ENCODE results near the gene WWOX.

Gene WWOX

GRCh38 chr16:78892951-78893733 lies 793.7 kb downstream of the WWOX start:
- no peak for DNase-seq

DNA sequence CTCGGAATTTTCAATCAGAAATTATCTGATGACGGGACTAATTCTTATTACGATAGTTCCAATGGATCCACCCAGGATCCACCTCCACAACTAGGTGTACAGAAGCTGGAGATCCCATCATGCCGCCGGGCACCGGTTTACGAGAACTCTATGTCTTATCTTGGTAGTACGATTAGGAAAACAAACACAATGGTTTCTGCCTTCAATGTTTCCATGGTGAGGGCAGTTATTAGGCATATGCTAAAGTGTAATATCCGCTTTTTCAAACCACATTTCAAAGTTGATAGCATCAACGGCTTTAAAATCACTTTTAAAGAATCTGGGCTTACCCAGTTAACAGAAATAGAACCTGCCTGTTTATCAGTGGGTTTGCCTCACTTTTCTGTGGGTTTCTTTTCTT lies 795.4 kb downstream of the WWOX start:
- DNase-seq = no peak

DNA sequence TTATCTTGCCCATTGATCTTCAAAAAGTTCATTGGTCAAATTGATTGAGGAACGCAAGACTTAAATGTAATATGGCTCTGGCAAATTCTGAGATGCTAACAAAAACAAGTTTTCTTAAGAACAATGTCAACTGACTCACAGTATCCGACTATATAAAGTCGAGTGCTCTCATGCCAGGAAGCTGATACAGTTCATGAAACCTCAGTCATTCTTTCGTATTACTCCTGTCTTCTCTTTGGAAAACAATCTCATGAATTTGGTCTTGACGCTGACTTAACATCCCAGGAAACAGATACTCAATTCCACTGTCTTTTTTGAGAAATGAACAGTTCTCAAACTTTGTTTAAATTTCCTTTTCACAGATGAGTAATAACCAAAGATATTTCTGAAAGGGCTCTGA lies 796.2 kb downstream of the WWOX start:
- no peak for DNase-seq

DNA sequence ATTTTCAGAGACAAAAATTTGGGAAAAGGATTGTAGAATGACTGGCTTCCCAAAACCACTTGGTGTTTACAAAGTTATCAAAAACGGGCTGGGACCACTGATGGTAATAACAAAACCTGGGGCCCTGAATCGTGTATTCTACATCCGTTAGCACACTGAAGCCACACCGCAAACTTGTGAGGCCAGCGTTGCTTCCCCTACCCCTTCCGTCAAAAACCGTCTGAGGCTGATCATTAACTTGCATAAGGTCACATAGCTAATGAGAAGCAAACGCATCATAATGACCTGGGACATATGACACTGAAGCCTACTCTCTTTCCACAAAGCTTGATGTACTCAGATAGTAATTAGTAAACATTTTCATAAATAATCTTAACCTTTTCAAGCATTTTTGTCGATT lies 796.8 kb downstream of the WWOX start:
- DNase-seq = no peak

DNA sequence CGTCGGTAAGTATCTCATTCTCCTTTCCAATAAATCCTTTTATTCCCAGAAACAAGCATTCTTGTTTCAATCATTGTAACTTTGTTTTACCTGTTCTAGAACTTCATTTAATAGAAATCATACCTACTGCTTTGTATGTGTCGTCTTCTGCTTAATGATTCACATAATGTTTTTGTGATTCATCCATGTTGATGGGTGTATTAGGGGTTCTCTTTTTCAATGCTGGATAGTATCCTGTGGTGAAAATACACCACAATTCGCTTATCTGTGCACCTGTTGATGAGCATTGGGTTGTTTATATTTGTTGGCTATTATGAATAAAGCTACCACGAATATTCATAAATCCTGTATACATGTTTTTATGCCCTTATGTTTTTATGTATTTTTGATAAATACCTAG lies 797.8 kb downstream of the WWOX start:
- DNase-seq = no peak

DNA sequence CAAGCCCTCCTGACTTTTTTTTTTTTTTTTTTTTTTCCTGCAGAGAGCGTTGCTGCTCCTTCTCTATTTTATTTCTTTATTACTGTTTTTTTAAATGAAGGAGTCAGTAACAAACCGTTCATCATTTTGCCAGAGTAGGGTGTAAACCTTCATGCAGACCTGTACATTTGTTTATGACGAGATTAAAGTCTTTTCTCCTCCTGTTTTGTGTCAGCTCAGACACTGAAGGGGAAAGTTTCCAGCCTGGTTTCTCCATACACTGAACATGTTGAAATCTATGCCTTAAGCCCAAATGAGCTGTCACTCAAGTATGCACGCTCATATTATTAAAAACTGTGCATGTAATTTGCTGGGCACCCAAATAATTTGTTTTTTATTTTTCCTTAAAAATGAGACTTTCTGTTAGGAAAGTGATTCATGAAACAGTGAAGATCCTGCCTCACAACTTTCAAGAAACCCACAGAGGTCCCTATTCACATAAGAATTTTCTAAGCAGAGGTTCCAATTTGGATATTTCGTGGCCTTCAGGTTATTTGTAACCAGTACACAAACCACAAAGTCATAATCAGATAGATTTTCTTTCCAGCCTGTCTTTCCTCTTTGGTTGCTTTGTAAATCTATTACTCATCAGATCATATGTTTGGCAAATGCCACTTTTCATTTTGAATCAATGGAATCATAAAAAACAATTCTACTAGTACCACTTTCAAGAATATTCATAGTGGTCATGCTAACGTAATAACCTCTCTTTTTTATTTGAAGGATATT lies 800.8 kb downstream of the WWOX start:
- no peak for DNase-seq

GRCh38 chr16:78900966-78901365 lies 801.5 kb downstream of the WWOX start:
- no peak for DNase-seq

GRCh38 chr16:78902321-78902720 lies 802.9 kb downstream of the WWOX start:
- no peak for DNase-seq

- DNase-seq = no peak
Measured at GRCh38 chr16:78903237-78903636, 803.8 kb downstream of the WWOX start.

DNA sequence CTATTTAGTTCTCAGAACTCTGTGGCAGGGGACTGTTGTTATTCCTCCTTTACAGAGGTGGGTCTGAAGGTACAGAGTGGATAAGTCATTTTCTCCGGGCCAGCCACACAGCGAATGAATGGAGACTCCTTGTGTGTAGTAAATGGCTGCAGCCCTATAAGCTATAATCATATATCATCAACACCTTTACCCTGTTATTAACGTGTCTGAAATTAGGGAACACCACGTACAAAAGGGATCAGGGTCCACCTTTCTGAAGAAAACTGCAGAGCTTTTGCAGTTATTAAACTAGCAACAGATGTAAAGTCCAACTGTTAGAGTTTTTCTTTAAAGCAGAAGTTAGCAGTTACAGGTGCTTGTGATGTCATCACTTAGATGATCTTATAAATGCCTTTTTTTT lies 804.4 kb downstream of the WWOX start:
- DNase-seq = no peak

- DNase-seq = no peak
Measured at GRCh38 chr16:78906135-78906534, 806.7 kb downstream of the WWOX start.

DNA sequence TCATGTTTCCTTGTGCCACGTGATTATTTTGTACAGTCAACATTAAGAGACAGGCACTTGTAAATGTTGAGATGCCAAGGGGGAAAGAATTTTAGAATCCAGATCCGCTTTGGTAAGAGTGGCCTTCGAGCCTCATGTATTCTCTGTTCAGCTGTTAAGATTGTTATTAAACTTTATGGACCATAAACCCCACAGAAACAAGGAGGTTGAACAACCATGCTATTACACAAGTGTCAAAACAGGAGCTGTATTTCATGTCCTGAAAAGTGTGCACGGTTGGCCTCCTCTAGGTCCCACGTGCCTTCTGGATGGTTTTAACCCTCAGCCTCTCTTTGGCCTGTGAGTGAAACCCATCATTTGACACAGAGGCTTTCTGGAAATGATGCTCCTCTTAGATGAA lies 809.8 kb downstream of the WWOX start:
- no peak for DNase-seq

GRCh38 chr16:78915811-78916345 lies 816.4 kb downstream of the WWOX start:
- DNase-seq = no peak

DNA sequence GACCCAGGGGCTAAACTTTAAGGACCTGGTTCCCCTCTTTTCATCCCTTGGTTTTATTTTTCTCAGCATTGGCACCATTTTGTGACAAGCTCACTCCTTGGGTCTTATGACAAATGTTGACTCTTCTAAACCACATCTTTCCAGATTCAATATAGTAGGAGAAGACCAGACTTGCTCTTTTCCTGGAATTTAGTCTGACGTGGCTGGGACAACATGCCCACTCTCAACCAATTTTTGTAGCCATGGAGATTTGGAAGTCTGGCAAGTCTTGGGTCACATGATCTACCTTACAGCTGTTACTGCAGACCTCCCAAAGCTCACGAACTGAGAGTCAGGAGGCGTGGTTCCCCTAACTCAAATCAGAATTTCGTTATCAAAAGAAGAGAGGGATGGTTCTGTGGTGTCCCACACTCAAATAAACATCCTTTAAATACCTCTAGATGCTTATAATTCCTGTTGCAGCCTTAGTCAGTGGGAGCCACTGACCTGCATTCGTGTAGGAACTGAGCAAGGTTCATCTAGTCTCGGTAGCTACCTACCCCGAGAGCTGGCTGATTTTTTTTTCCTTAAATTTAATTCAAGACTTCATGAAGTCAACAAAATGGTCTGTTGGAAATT lies 817.6 kb downstream of the WWOX start:
- DNase-seq = no peak

GRCh38 chr16:78918805-78919305 lies 819.4 kb downstream of the WWOX start:
- no peak for DNase-seq

DNA sequence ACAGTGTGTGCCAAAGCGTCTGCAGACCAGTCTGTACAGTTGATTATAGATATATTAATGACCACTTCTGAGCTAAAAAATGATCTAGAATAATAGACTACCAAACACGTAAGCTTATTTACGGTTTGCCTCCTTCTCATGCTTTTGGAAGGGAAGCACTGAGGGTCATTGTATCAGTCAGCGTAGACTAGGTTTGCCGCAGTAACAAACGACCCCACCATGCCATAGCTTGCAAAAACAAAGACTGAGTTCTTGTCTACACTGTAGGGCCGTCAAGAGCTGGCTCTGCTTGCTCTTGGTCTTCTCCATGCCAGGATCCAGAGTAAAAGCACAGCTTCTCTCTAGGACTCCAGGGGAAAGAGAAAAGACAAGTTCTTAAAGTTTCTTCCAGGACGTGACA lies 820.4 kb downstream of the WWOX start:
- no peak for DNase-seq

DNA sequence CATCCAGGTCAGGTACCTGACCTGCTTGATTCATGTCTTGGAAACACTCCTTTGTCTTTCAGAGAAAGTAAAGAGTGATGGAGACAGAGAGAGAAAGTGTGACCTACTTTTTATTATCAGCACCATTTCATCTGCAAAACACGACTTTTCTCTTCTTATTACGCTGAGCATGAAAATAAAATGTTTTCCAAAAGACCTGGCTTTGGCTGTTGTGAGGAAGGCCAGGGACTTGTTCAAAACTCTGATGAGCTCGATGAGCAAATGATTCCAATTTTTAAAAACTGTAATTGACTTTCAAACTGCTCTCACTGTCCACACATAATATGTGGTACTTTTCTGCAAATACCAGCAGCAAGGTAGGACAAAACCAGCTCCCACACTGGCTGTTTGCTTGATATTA lies 821.2 kb downstream of the WWOX start:
- no peak for DNase-seq

- DNase-seq = peak; percentile 61
Measured at GRCh38 chr16:78925083-78925767, 825.8 kb downstream of the WWOX start.

DNA sequence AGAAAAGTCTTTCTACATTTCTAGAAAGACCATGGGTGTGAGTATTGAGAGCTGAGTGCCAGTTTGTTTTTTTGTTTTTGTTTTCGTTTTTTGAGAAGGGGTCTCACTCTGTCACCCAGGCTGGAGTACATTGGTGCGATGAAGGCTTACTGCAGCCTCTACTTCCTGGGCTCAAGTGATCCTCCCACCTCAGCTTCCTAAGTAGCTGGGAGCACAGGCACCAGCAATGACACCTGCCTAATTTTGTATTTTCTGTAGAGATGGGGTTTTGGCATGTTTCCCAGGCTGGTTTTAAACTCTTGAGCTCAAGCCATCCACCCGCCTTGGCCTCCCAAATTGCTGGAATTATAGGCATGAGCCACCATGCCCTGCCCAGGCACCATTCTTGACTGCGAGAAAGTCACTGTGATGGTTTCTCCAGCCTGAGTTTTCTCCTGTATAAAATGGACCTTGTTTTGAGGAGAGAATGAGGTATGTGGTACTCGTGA lies 827.3 kb downstream of the WWOX start:
- peak; percentile 32 for DNase-seq

GRCh38 chr16:78927766-78928165 lies 828.3 kb downstream of the WWOX start:
- no peak for DNase-seq

DNA sequence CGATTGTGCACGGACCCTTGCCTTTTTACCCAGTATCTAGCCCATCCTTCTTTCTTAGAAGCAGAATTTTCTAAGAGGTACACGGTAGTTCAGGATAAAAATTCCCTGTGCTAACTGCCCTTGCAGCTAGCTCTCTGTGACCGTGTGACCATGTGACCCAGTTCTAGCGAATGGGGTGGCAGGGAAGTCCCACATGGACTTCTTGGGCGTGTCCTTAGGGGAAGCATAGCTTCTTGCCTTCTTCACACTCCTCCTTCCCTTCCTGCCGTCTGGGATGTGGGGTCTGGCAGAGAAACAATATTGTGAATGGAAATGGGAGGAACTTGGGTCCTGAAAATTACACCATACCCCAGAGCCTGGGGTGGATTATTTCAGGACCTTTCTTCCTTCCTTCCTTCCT lies 830.4 kb downstream of the WWOX start:
- no peak for DNase-seq

GRCh38 chr16:78930561-78930960 lies 831.1 kb downstream of the WWOX start:
- no peak for DNase-seq

- no peak for DNase-seq
Measured at GRCh38 chr16:78931267-78931666, 831.8 kb downstream of the WWOX start.
